AG10803 (cell line): ENCODE data around the gene NUB1.

Source experiments
- DNase-seq: peaks from one replicate; pipeline ENCODE4 v3.0.0; 2010; ENCODE audit warnings: low read depth
- H3K4me3 ChIP-seq: 2 replicates; pipeline ENCODE4 v1.5.1; 2011; ENCODE audit warnings: mild to moderate bottlenecking, low read length, control low read depth
- TF ChIP-seq, protein P1 (sequence below): conservative IDR thresholded peaks from 2 replicates; pipeline ENCODE4 v1.5.1; 2011; ENCODE audit warnings: mild to moderate bottlenecking, low read length, control low read depth, inconsistent platforms

The NUB1 gene

DNA sequence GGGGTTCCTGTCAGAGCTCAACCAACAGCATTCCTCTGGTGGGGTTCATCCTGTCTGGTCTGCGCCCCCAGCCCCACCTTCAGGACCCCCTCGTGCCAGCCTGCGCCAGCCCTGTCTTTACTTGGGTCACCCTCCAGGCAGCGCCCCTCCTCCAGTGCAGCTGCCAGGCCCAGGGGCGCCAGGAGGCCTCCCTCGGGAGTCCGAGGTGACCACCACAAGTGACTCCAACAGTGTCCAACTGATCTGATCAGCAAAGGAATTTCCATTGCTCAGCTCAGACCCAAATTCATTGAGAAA lies 57.6 kb downstream of the NUB1 start:
- no peak for DNase-seq
- TF ChIP-seq, protein P1, sequence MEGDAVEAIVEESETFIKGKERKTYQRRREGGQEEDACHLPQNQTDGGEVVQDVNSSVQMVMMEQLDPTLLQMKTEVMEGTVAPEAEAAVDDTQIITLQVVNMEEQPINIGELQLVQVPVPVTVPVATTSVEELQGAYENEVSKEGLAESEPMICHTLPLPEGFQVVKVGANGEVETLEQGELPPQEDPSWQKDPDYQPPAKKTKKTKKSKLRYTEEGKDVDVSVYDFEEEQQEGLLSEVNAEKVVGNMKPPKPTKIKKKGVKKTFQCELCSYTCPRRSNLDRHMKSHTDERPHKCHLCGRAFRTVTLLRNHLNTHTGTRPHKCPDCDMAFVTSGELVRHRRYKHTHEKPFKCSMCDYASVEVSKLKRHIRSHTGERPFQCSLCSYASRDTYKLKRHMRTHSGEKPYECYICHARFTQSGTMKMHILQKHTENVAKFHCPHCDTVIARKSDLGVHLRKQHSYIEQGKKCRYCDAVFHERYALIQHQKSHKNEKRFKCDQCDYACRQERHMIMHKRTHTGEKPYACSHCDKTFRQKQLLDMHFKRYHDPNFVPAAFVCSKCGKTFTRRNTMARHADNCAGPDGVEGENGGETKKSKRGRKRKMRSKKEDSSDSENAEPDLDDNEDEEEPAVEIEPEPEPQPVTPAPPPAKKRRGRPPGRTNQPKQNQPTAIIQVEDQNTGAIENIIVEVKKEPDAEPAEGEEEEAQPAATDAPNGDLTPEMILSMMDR, result no peak
- no peak overlapping the region for H3K4me3 ChIP-seq

DNA sequence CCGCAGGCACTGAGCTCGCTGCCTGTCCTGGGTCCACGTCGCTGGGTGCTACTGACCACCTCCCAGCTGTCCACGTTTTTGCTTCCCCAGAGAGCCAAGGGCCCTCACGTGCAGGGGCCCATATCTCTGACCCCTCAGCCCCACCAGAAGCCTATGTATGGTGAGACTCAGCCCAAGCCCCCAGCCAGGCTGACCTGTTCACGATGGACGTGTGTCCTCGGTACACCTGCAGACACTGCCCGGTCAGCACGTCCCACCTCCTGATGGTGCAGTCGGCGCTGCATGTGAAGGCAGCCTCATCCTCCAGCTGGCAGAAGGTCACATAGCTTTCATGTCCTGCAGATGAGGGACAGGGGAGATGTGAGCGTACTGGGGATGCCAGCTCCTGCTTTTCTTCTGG lies 58.3 kb downstream of the NUB1 start:
- DNase-seq, result no peak
- TF ChIP-seq, protein P1, result no peak
- no peak overlapping the region for H3K4me3 ChIP-seq

DNA sequence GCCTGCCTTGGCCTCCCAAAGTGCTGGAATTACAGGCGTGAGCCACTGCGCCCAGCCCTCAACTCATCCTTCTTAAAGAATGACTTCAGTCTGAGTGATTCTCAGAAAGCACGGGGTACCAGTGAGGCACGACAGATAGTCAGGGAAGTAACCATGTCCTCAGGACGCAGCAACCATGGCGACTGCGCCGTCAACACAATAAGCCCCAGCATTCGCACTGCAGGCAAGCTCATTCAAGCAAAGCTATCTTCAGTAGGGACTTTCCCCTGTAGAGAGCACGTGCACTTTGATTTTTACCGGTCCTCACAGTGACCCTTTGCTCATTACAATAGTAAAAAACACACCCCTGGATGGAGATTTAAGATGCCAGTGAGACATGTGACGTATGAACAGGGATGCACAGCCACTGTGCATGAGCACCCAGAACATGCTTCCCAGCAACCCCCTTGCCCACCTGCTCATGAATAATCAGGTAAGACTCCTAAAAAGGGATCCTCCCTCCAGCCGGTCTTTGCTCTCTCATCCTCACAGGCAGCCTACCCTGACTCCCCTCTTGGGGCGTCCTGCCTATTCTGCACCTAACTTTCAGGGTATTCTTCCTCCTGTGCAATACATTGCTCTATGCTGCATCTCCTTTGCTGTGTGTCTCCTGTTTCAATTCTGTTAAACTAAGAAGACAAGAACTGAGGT lies 59.2 kb downstream of the NUB1 start:
- DNase-seq, result no peak
- TF ChIP-seq, protein P1, result no peak
- no peak overlapping the region for H3K4me3 ChIP-seq

DNA sequence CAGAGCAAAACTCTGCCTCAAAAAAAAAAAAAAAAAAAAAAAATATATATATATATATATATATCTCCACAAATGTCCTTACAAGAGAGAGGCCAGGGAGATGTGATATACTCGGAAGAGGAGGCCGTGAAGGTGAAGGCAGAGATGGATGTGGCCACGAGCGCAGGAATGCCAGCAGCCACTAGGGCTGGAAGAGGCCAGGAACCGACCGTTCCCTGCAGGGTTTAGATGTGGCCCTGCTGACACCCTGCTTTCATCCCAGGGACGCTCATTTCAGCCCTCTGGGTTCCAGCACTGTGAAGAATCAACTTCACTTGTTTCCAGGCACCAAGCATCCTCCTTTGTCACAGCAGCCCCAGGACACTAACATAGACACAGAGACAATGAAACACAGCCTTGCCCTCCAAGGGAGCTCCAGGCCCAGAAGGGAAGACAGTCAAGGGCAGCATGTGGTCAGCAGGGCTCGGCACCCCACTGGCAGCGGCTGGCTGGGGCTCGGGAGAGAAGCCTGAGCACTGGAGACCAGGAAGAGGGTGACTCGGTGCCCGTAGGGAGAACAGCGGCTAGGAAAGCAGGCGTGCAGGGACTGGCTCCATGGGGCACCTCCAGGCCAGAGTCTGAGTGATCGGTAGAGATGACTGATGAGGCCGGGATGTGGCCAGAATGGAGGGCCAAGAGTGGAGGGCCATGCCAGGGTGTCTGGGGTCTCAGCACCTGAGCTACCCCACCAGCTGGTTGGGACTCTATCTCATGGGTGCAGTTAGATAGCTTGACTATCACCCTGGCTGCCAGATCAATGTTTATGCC lies 60.6 kb downstream of the NUB1 start:
- no peak for DNase-seq
- H3K4me3 ChIP-seq, result no peak overlapping the region
- TF ChIP-seq, protein P1, result no peak

DNA sequence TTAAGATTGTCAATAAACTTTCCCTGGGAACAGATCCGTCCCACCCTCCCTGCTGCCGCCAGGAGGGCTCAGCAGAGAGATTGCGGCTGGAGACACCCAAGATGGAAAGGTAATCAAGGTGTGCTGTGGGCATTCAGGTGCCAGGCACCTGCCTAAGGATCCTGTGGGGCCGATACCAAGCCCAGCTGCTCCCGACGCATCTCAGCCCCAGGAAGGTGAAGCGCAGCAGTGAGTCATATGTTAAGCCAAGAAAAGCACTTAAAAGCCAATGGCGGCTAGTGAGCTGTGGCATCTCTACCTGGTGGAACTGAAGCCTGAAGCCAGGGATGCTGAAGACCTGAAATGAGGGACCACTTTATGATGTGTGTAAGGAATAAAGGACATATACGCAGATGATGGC lies 62.2 kb downstream of the NUB1 start:
- no peak overlapping the region for H3K4me3 ChIP-seq
- DNase-seq, result no peak
- TF ChIP-seq, protein P1, result no peak

DNA sequence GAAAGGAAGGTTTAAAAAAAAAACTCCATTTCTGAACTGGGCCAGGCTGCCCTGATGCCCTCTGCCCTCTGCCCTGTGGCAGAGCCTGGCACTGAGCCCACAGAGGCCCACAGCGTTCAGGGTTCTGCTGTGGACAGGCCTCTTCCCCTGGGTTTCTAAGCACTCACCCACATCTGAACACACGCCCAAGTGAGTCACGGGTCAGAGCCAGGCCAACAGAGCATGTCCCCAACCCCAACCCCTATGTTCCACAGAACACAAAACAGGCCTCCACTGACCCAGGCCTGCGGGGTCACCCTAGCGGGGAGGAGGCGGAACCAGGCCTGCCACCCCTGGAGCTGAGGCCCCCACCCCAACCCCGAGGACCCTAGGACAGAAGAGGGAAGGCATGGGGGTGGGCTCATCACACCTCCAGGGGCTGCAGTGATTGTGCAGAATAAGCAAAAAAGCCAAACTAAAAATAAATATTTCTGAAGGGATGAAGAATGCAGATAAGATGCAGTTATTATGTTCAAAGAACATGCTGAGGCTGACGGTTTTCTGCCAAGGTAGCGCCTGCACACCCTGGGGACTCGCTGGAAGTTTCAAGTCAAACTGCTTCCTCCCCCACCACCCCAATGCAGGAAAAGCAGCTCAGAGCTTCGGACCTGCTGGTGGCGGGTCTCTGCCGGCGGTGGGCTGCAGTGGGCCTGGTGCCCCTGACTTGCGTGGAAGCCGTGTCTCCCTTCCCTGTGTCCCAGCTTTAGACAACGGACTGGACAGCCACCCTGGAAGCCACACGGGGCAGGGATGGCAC lies 62.8 kb downstream of the NUB1 start:
- TF ChIP-seq, protein P1, result no peak
- DNase-seq, result peak; percentile 33
- H3K4me3 ChIP-seq, result no peak overlapping the region
